Epithelial cell of proximal tubule (primary cell): ENCODE data around the gene ZFHX3. TPM values are rescaled to one million over a fixed set of nuclear protein-coding genes. Genes with fewer than 3 reads are reported as not detected.
A peak's percentile ranks its signal among the peaks of the same experiment; 100 is the strongest.
"Not testable (repeated sequence)": the region's sequence is repeated elsewhere in the genome, so short reads cannot be mapped to it uniquely, and the experiment has no call there.

Experiments
- DNase-seq: peaks from one replicate; pipeline ENCODE4 v3.0.0-alpha.2; 2011; ENCODE audit warnings: low read depth
- H3K4me3 ChIP-seq: 2 replicates; pipeline ENCODE4 v1.5.1; 2011; ENCODE audit warnings: low read depth, mild to moderate bottlenecking, low read length
- total RNA-seq: library from RNA; depleted of rRNA; stranded (reverse); fragments of >200 nt; gene quantifications from 2 replicates; pipeline ENCODE4 v1.2.3, GENCODE V29; 2015
- TF ChIP-seq, protein P1 (sequence below): conservative IDR thresholded peaks from 2 replicates; pipeline ENCODE4 v1.5.1; 2012; ENCODE audit warnings: low read depth, mild to moderate bottlenecking, low read length

Gene ZFHX3
- total RNA-seq, 1 donor from 2014 or later = 9.6 TPM

DNA sequence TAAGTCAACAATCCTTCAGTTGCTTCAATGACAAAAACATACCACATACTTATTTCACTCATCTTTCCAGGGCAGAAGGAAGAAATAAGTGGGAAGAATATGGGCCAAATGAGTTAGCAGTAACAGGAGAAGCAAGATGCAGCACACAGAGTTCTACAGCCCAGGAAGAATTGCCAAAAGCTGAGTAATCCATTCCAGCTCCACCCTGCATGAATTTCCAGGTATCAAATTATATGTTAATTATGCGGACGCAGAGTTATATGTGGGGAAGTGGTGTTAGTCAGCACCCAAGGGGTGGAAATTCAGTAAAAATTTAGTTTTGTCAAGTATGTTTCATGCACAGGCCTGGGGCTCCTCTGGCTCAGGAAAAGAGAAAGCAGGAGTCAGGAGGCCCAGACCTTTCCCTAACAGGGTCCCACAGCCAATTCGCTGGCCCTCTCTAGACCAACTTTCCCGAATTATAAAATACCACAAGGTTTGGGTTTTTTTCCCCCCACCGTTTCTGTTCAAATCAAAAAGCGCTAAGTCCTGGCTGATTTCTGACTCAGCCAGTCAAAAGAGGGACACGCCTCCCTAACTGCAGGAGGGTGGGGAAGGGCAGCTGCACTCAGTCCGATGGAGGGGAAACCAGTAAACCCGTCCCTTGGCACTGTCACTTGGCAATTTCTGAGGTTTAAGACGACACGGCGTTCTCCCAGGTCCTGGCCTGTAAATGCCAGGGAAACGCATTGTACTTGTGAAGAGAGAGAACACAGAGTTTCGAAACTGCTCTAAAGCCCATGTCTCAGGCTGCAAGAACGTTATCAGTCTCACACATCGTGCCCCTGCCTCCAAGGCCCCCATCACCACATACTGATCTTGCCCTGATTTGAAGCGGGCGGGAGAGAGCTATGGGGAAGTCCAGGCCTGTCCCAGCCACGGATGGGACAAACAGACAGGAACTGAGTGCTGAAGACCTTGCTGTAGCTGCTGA, 58.1 kb downstream of the ZFHX3 start:
- peak; percentile 58 for DNase-seq
- peak overlapping the region; percentile 41 for H3K4me3 ChIP-seq
- TF ChIP-seq, protein P1, sequence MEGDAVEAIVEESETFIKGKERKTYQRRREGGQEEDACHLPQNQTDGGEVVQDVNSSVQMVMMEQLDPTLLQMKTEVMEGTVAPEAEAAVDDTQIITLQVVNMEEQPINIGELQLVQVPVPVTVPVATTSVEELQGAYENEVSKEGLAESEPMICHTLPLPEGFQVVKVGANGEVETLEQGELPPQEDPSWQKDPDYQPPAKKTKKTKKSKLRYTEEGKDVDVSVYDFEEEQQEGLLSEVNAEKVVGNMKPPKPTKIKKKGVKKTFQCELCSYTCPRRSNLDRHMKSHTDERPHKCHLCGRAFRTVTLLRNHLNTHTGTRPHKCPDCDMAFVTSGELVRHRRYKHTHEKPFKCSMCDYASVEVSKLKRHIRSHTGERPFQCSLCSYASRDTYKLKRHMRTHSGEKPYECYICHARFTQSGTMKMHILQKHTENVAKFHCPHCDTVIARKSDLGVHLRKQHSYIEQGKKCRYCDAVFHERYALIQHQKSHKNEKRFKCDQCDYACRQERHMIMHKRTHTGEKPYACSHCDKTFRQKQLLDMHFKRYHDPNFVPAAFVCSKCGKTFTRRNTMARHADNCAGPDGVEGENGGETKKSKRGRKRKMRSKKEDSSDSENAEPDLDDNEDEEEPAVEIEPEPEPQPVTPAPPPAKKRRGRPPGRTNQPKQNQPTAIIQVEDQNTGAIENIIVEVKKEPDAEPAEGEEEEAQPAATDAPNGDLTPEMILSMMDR = no peak

DNA sequence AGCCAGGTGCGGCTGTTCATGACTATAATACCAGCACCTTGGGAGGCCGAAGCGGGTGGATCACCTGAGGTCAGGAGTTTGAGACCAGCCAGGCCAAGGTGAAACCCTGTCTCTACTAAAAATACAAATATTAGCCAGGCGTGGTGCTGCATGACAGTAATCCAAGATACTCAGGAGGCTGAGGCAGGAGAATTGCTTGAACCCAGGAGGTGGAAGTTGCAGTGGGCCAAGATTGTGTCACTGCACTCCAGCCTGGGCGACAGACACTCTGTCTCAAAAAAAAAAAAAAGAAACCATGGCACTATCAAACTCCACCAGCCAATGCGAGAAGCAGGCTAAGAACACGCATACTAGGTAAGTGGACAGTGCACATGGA, 58.7 kb downstream of the ZFHX3 start:
- not testable (repeated sequence) for DNase-seq, H3K4me3 ChIP-seq

DNA sequence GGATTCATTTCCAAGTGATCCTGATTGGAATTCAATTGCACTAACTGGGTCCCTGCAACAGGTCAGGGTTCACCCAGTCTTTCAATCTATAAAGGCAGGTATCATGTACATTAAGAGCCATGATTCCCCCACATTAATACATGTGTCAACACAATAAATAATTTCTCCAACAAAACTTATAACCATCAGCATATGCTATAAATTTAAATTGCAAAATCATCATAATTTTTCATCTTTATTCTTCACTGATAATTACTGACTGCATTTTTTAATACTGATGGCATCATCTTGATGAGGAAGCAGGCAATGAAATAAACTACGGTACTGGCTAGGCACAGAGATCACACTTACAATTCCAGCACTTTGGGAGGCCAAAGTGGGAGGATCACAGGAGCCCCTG, 59.4 kb downstream of the ZFHX3 start:
- DNase-seq = no peak
- TF ChIP-seq, protein P1 = no peak
- no peak overlapping the region for H3K4me3 ChIP-seq

DNA sequence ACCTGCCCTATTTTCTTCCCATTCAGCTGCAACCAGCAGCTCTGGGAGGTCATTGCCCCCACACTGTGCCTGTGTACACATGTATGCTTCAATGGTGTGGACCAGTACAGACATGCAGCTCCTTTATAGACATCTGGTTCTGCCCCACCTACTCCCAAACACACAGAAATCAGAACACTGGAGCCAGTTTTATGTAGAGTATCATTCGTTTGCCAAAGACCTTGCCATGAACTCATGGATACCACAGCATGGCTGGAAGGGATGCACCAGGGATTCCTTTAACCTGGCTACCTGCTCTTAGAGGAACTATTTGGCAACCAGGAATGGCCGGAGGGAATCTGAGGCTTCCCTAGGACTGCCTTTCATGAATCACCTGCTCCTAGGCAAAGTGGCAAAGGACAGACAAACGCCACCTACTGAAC, 60.4 kb downstream of the ZFHX3 start:
- TF ChIP-seq, protein P1 = no peak
- no peak overlapping the region for H3K4me3 ChIP-seq
- DNase-seq = no peak

DNA sequence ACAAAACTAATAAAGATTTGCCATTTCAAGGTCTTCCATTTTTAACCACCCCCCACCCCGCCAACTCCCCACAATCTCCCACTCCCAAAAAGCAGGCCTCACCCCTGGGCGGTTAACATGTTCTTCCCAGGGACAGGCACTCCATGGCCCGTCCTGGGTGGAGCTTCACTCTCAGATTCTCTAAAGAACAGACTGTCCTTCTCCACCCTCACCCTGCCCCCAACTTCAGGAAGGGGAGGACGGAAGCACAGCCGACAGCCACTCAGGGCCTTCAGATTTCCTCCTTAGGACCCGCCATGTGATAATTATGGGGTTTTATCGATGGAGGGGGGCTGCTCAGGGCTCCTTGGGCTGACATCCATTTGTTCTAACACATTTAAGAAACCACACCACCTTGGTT, 61.9 kb downstream of the ZFHX3 start:
- DNase-seq = no peak
- H3K4me3 ChIP-seq = no peak overlapping the region
- TF ChIP-seq, protein P1 = no peak

DNA sequence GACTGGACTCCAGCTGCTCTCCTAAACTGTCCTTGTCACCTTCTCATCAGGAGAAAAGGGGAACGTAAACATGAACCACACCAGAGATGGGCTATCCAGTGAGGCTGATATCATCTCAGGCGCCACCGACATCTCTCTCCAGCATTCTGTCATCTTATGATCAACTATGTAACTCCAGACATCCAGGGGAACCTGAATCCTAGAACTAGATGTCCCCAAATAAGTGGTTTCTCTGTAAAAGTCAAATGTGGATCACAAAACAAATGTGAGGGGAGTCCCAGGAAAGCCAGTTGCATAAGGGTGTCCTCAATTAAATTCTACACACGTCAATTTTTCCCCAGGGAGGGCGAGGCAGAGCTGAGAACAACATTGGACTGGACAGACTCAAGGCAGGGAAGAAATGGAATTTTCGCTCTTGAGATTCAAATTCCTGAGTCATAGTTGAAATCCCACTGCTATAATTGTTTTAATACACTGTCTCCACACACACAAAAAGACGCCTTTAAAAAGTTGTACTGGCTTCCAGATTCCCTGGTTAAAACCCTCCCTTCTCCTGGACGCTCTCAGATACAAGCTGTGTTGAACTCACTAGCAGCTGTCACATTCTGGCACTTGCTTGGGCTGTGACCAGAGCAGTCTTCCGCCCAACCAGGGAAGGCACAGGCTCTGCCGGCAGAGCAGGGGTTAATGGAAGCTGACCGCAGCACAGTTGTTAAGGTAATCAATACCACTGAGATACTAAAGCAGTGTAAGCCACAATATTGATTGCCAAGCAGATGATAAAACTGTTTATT, 62.6 kb downstream of the ZFHX3 start:
- no peak overlapping the region for H3K4me3 ChIP-seq
- TF ChIP-seq, protein P1 = no peak
- DNase-seq = no peak

DNA sequence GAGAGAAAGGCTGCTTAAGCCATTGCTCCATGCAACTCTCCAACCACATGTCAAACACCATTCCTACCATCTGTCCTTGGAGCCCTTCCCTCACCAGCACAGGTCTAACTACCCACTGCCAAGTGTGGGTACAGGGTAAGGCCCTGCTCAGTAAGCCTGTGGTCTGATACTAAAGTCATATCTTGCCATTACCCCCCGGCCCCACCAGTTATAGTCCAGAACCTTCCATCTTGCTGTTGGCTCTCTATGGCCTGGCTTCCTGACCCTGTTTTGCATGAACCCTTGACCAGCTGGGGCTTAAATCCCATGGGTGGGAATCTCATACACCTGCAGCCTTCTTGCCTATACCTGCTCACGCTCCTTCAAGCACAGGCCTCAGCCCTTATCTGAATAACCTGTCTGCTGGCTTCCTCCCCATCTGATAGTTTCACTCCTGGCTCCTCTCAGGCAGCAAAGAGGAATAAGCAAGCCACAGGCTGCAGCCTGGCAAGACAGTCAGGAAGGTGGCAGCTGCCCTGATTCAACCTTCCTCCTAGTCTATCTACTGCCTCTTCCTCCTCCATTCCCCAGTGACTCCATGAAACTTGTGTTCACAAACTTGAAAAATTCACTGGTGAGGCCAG, 64.1 kb downstream of the ZFHX3 start:
- no peak for DNase-seq
- TF ChIP-seq, protein P1 = no peak
- H3K4me3 ChIP-seq = no peak overlapping the region
